B cell (primary cell): ENCODE results near the gene KRTAP12-4. TPM values are rescaled to one million over a fixed set of nuclear protein-coding genes. Genes with fewer than 3 reads are reported as not detected.

ENCODE experiments used
- ATAC-seq: fragments of 200-7000 bp; cut with Tn5 transposase; one replicate; pipeline ENCODE4 v1.10.0; 2021; ENCODE audit warnings: low read depth, mild to moderate bottlenecking, moderate number of reproducible peaks, moderate library complexity
- CTCF ChIA-PET: fragments of 350-600 bp; sonication (Branson Sonifier 250); formaldehyde crosslinking; loops from one replicate; lab custom pipeline; 2021; ENCODE audit warnings: antibody characterized with exemption, inconsistent platforms; lab: Charles Lee
- POLR2A ChIA-PET: fragments of 350-600 bp; sonication (Branson Sonifier 250); formaldehyde crosslinking; loops from one replicate; lab custom pipeline; 2021; ENCODE audit warnings: antibody characterized with exemption; lab: Charles Lee
- DNase-seq: peaks from one replicate; pipeline ENCODE4 v3.0.0; 2013
- H2AFZ ChIP-seq: 2 replicates; pipeline ENCODE4 v1.6.1; 2012; ENCODE audit warnings: mild to moderate bottlenecking, low read depth, low read length; ENCODE audit not compliant: insufficient read depth, poor library complexity, severe bottlenecking
- H3K27ac ChIP-seq, 2 donors: 1 replicate in 1 of 2; 2 replicates in 1 of 2; pipeline ENCODE4 v1.5.1; 2012 to 2013; ENCODE audit warnings: low read length in 2 of 2, mild to moderate bottlenecking in 2 of 2, moderate library complexity in 1 of 2
- H3K27me3 ChIP-seq, 4 experiments: fragments of 200-600 bp in 1 of 4; sonication (generic) in 1 of 4; replicated peaks in 1 of 4; 1 replicate in 2 of 4; 2 replicates in 2 of 4; pipeline versions ENCODE4 v1.6.1 to v1.7.0; 2013 to 2016; ENCODE audit warnings: low read length in 3 of 4, mild to moderate bottlenecking in 2 of 4, mixed read lengths in 1 of 4, moderate library complexity in 1 of 4; ENCODE audit not compliant: insufficient read depth in 4 of 4, control insufficient read depth in 3 of 4; ENCODE audit errors: control extremely low read depth in 1 of 4
- H3K36me3 ChIP-seq, 2 experiments: replicated peaks in 1 of 2; 1 replicate in 1 of 2; 2 replicates in 1 of 2; pipeline versions ENCODE4 v1.6.1 to v1.7.1; 2013; ENCODE audit warnings: low read length in 1 of 2; ENCODE audit not compliant: insufficient read depth in 2 of 2, control insufficient read depth in 1 of 2; ENCODE audit errors: control extremely low read depth in 1 of 2, extremely low read depth in 1 of 2
- H3K4me1 ChIP-seq, 2 donors: fragments of 200-600 bp in 1 of 2; sonication (generic) in 1 of 2; 1 replicate in 1 of 2; 2 replicates in 1 of 2; pipeline versions ENCODE4 v1.5.1 to v1.6.1; 2013 to 2017; ENCODE audit warnings: low read length in 2 of 2; ENCODE audit not compliant: control insufficient read depth in 2 of 2, insufficient read depth in 2 of 2
- H3K4me2 ChIP-seq: replicated peaks from 2 replicates; pipeline ENCODE3; 2012; ENCODE audit warnings: mild to moderate bottlenecking, low read depth, low read length; ENCODE audit not compliant: poor library complexity, severe bottlenecking
- H3K4me3 ChIP-seq, 5 experiments: fragments of 200-600 bp in 1 of 5; sonication (generic) in 1 of 5; 1 replicate in 3 of 5; 2 replicates in 2 of 5; pipeline versions ENCODE4 v1.5.1 to v1.7.0; 2011 to 2016; ENCODE audit warnings: low read length in 4 of 5, mild to moderate bottlenecking in 4 of 5, low read depth in 2 of 5, control low read depth in 1 of 5, moderate library complexity in 1 of 5; ENCODE audit not compliant: insufficient read depth in 1 of 5; ENCODE audit errors: control extremely low read depth in 1 of 5, extremely low read depth in 1 of 5
- H3K79me2 ChIP-seq: fragments of 200-600 bp; sonication (generic); one replicate; pipeline ENCODE4 v1.6.0; 2016; ENCODE audit warnings: low read length; ENCODE audit not compliant: control insufficient read depth, insufficient read depth
- H3K9ac ChIP-seq: fragments of 200-600 bp; sonication (generic); 2 replicates; pipeline ENCODE4 v1.6.1; 2017; ENCODE audit warnings: mild to moderate bottlenecking, low read length, moderate library complexity
- H3K9me3 ChIP-seq, 3 donors: one replicate each; pipeline versions ENCODE4 v1.6.1 to v1.7.1; 2013; ENCODE audit warnings: low read length in 2 of 3; ENCODE audit not compliant: control insufficient read depth in 2 of 3, insufficient read depth in 1 of 3; ENCODE audit errors: control extremely low read depth in 1 of 3
- H4K20me1 ChIP-seq: 2 replicates; pipeline ENCODE4 v1.6.0; 2012; ENCODE audit warnings: mild to moderate bottlenecking, low read length; ENCODE audit not compliant: insufficient read depth, control insufficient read depth, poor library complexity, severe bottlenecking
- H3K27ac Mint-ChIP-seq: one replicate; pipeline ENCODE4 v1.8.0; 2021; ENCODE audit warnings: mixed read lengths
- H3K27me3 Mint-ChIP-seq: one replicate; pipeline ENCODE4 v1.8.0; 2021; ENCODE audit warnings: mixed read lengths
- H3K4me1 Mint-ChIP-seq: one replicate; pipeline ENCODE4 v1.8.0; 2021; ENCODE audit warnings: mixed read lengths
- H3K4me3 Mint-ChIP-seq: one replicate; pipeline ENCODE4 v1.8.0; 2021; ENCODE audit warnings: mixed read lengths
- H3K9me3 Mint-ChIP-seq: one replicate; pipeline ENCODE4 v1.8.0; 2022; ENCODE audit warnings: mixed read lengths; ENCODE audit not compliant: insufficient read depth
- EZH2 ChIP-seq: IDR thresholded peaks from 2 replicates; pipeline ENCODE4 v1.6.1; 2012; ENCODE audit warnings: borderline replicate concordance, low read depth, mild to moderate bottlenecking, moderate library complexity, low read length; ENCODE audit not compliant: insufficient read depth, poor library complexity, severe bottlenecking
- WGBS: methylation state at CpG from one replicate; pipeline ENCODE4 v1.1.5; 2013; ENCODE audit warnings: missing lambda C conversion rate; ENCODE audit not compliant: insufficient coverage; 5-methylcytosine and 5-hydroxymethylcytosine counted together
- intact Hi-C: fragments of 100-400 bp; cut with micrococcal nuclease; formaldehyde crosslinking; loops from one replicate; pipeline ENCODE4 v1.10.0; 2022
- polyA minus RNA-seq: library from RNA; depleted of rRNA, polyadenylated mRNA; stranded (reverse); fragments of >200 nt; gene quantifications from 2 replicates; pipeline ENCODE4 v1.2.3, GENCODE V29; 2012
- polyA plus RNA-seq: library from polyadenylated mRNA; depleted of rRNA; stranded (reverse); fragments of >200 nt; gene quantifications from 2 replicates; pipeline ENCODE4 v1.2.3, GENCODE V29; 2012
- total RNA-seq, 2 donors: library from RNA; stranded (reverse); fragments of 120-200 nt in 1 of 2; gene quantifications; 1 replicate in 1 of 2; 2 replicates in 1 of 2; pipeline versions ENCODE4 v1.2.3 to v1.2.4, GENCODE V29; 2013 to 2022
- TF ChIP-seq, protein P1 (sequence below): fragments of 200-600 bp; IDR thresholded peaks from one replicate; pipeline ENCODE4 v1.8.0; 2022; ENCODE audit warnings: antibody characterized with exemption, mild to moderate bottlenecking

Gene KRTAP12-4, protein sequence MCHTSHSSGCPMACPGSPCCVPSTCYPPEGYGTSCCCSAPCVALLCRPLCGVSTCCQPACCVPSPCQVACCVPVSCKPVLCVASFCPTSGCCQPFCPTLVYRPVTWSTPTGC
- total RNA-seq (not detected in 2 replicates), polyA plus RNA-seq (not detected in 2 replicates), polyA minus RNA-seq (not detected in 2 replicates)
- not detected for total RNA-seq (2013)

GRCh38 chr21:44654576-44655175 lies at the start of gene KRTAP12-4:
KRTAP12-4 (minus strand) TSS chr21:44654659; CDS start chr21:44654614, 45 bp downstream.
- Mint-ChIP-seq H3K4me3 (no peak within 1 kb of the TSS), H3K4me1 (peaks cover 2% of the 10 kb centered on the region), H3K27me3 (peaks cover 31% of the 10 kb centered on the region), H3K9me3 (peaks cover 12% of the 10 kb centered on the region), H3K27ac (no peak within 1 kb of the TSS)
- POLR2A ChIA-PET: no interaction called here
- WGBS: 68% methylated on average over 7 of the region's 9 CpGs
- no peak for TF ChIP-seq EZH2
- TF ChIP-seq, protein P1, sequence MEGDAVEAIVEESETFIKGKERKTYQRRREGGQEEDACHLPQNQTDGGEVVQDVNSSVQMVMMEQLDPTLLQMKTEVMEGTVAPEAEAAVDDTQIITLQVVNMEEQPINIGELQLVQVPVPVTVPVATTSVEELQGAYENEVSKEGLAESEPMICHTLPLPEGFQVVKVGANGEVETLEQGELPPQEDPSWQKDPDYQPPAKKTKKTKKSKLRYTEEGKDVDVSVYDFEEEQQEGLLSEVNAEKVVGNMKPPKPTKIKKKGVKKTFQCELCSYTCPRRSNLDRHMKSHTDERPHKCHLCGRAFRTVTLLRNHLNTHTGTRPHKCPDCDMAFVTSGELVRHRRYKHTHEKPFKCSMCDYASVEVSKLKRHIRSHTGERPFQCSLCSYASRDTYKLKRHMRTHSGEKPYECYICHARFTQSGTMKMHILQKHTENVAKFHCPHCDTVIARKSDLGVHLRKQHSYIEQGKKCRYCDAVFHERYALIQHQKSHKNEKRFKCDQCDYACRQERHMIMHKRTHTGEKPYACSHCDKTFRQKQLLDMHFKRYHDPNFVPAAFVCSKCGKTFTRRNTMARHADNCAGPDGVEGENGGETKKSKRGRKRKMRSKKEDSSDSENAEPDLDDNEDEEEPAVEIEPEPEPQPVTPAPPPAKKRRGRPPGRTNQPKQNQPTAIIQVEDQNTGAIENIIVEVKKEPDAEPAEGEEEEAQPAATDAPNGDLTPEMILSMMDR: no peak
- DNase-seq: no peak
- Histone ChIP-seq H3K27ac (no peak within 1 kb of the TSS), H3K9me3 (peaks cover 3 to 32% (median 11%) of the 10 kb centered on the region in 3 donors), H3K4me2 (no peak within 1 kb of the TSS), H3K4me3 (no peak within 1 kb of the TSS), H4K20me1 (no peaks in the 10 kb centered on the region), H3K4me1 (peaks cover 0 to 3% of the 10 kb centered on the region in 2 donors), H3K36me3 (no peaks in the 10 kb centered on the region), H3K27me3 (peaks cover 0 to 16% (median 0%) of the 10 kb centered on the region in 4 experiments), H3K79me2 (no peaks in the 10 kb centered on the region), H2AFZ (no peak within 1 kb of the TSS), H3K9ac (no peak within 1 kb of the TSS)
- intact Hi-C loops: no loop called here
- no peak for ATAC-seq
- CTCF ChIA-PET: no interaction called here
